Measurements from ENCODE around the gene ALDH16A1. TPM values are rescaled to one million over a fixed set of nuclear protein-coding genes. Genes with fewer than 3 reads are reported as not detected.

Gene ALDH16A1
- total RNA-seq, 1 experiment from 2014 or later, result 34.2 TPM

DNA sequence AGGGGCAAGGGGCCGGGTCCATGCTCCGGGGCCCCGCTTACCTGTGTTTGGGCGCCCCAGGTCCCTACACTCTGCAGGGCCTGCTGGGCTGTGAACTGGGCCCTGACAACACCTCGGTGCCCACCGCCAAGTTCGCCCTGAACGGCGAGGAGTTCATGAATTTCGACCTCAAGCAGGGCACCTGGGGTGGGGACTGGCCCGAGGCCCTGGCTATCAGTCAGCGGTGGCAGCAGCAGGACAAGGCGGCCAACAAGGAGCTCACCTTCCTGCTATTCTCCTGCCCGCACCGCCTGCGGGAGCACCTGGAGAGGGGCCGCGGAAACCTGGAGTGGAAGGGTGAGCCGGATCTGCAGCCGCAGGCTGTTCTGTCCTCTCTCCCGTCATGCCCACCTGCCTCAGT, 61.1 kb downstream of the ALDH16A1 start:
- ChIA-PET CTCF (interaction anchor here (0.6 to 0.7 kb wide), 3 partner anchors 55 to 162 kb away, joined by 3 read pairs; no protein-coding TSS in a partner anchor), POLR2A (no interaction called here)
- Mint-ChIP-seq H3K4me1 (ENCODE audit: insufficient read depth, unreplicated experiment) (peaks cover 6% of the 10 kb centered on the region), H3K9me3 (ENCODE audit: unreplicated experiment) (no peaks in the 10 kb centered on the region), H3K27ac (ENCODE audit: low read depth, unreplicated experiment) (no peak overlapping the region), H3K4me3 (ENCODE audit: unreplicated experiment) (no peak overlapping the region), H3K36me3 (ENCODE audit: insufficient read depth, unreplicated experiment) (no peaks in the 10 kb centered on the region), H3K27me3 (ENCODE audit: insufficient read depth, unreplicated experiment) (peaks cover 11% of the 10 kb centered on the region)
- intact Hi-C loops (cut with micrococcal nuclease), result no loop called here
- TF ChIP-seq CTCF (IDR thresholded peaks at IDR 0.05; ENCODE audit: unreplicated experiment), result no peak
- no TSS peak for BruUV-seq (replicated peaks)
- DNase-seq (ENCODE audit: unreplicated experiment), result no peak

DNA sequence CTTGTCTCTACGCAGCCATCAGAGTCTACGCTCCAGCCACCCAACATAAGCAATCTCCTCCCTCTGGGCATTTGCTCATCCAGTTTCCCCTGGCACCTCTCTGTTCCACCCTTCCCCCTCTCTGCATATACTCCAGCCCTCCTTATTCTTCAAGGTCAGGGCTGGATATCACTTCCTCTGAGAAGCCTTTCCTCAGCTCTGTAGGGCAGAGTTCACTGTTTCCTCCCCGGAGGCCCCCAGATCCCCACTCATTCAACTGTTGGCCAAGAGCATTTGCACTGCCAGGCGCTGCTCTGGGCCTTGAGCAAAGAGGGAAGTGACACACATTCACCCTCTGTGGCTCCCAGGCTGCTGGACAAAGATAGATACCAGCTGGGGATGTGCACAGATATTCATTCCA, 62.7 kb downstream of the ALDH16A1 start:
- H3K4me1 Mint-ChIP-seq (ENCODE audit: insufficient read depth, unreplicated experiment), result peaks cover 6% of the 10 kb centered on the region
- CTCF ChIA-PET, result interaction anchor here (0.6 to 1.6 kb wide), 2 partner anchors 31 to 33 kb away, joined by 3 to 7 read pairs; no protein-coding TSS in a partner anchor
- no peaks in the 10 kb centered on the region for H3K9me3 Mint-ChIP-seq (ENCODE audit: unreplicated experiment)
- no peak overlapping the region for H3K27ac Mint-ChIP-seq (ENCODE audit: low read depth, unreplicated experiment)
- H3K27me3 Mint-ChIP-seq (ENCODE audit: insufficient read depth, unreplicated experiment), result peaks cover 11% of the 10 kb centered on the region
- intact Hi-C loops (cut with micrococcal nuclease), result no loop called here
- no peak for TF ChIP-seq CTCF (IDR thresholded peaks at IDR 0.05; ENCODE audit: unreplicated experiment)
- H3K4me3 Mint-ChIP-seq (ENCODE audit: unreplicated experiment), result no peak overlapping the region
- no peaks in the 10 kb centered on the region for H3K36me3 Mint-ChIP-seq (ENCODE audit: insufficient read depth, unreplicated experiment)
- no TSS peak for BruUV-seq (replicated peaks)
- POLR2A ChIA-PET, result interaction anchor here (0.7 kb wide), 1 partner anchor 16 kb away, joined by 3 read pairs; no protein-coding TSS in a partner anchor
- no peak for DNase-seq (ENCODE audit: unreplicated experiment)

GRCh38 chr19:49518033-49518432, 65.0 kb downstream of the ALDH16A1 start:
- POLR2A ChIA-PET, result no interaction called here
- CTCF ChIA-PET, result interaction anchor here (0.7 to 1.2 kb wide), 2 partner anchors 15 to 50 kb away, joined by 3 to 5 read pairs; no protein-coding TSS in a partner anchor

More at GRCh38 chr19:49518033-49518432, 65.0 kb downstream of the ALDH16A1 start:
- DNase-seq (ENCODE audit: unreplicated experiment), result no peak
- H3K4me1 Mint-ChIP-seq (ENCODE audit: insufficient read depth, unreplicated experiment), result peaks cover 6% of the 10 kb centered on the region
- H3K36me3 Mint-ChIP-seq (ENCODE audit: insufficient read depth, unreplicated experiment), result no peaks in the 10 kb centered on the region
- H3K27ac Mint-ChIP-seq (ENCODE audit: low read depth, unreplicated experiment), result no peak overlapping the region
- no TSS peak for BruUV-seq (replicated peaks)
- intact Hi-C loops (cut with micrococcal nuclease), result no loop called here
- no peaks in the 10 kb centered on the region for H3K9me3 Mint-ChIP-seq (ENCODE audit: unreplicated experiment)
- TF ChIP-seq CTCF (IDR thresholded peaks at IDR 0.05; ENCODE audit: unreplicated experiment), result no peak
- H3K4me3 Mint-ChIP-seq (ENCODE audit: unreplicated experiment), result no peak overlapping the region
- H3K27me3 Mint-ChIP-seq (ENCODE audit: insufficient read depth, unreplicated experiment), result peaks cover 10% of the 10 kb centered on the region

Small RNAs within 50 kb of the gene (microRNA-seq; reads per million reads assigned to microRNA genes)
- gene MIR150, result 0.93 reads per million

Other genes starting within 250 kb of the ALDH16A1 start
- 0.39 TPM in 1 of 2 replicates, not detected in the other for gene SLC6A16, start 128.0 kb upstream of the ALDH16A1 start, total RNA-seq (2022)
- gene CD37, start 117.8 kb upstream of the ALDH16A1 start, total RNA-seq (2022), result not detected in 2 replicates
- gene TEAD2, start 90.8 kb upstream of the ALDH16A1 start, total RNA-seq (2022), result 3.5 and 6.2 TPM in 2 replicates
- 0.56 TPM in 1 of 2 replicates, not detected in the other for gene DKKL1, start 89.3 kb upstream of the ALDH16A1 start, total RNA-seq (2022)
- gene KASH5, start 65.0 kb upstream of the ALDH16A1 start, total RNA-seq (2022), result not detected in 2 replicates
- gene PTH2, start 29.8 kb upstream of the ALDH16A1 start, total RNA-seq (2022), result not detected in 2 replicates
- not detected in 2 replicates for gene GFY, start 27.8 kb upstream of the ALDH16A1 start, total RNA-seq (2022)
- not detected in 2 replicates for gene SLC17A7, start 11.7 kb upstream of the ALDH16A1 start, total RNA-seq (2022)
- gene PIH1D1, start 1.4 kb upstream of the ALDH16A1 start, total RNA-seq (2022), result 86.3 and 116 TPM in 2 replicates
- 1.5 and 3.6 TPM in 2 replicates for gene FLT3LG, start 21.0 kb downstream of the ALDH16A1 start, total RNA-seq (2022)
- gene RPL13A, start 34.4 kb downstream of the ALDH16A1 start, total RNA-seq (2022), result 3,716 and 3,819 TPM in 2 replicates
- 2,096 and 2,306 TPM in 2 replicates for gene RPS11, start 43.2 kb downstream of the ALDH16A1 start, total RNA-seq (2022)
- not detected in 2 replicates for gene FCGRT, start 59.4 kb downstream of the ALDH16A1 start, total RNA-seq (2022)
- gene RCN3, start 74.8 kb downstream of the ALDH16A1 start, total RNA-seq (2022), result not detected in 2 replicates
- gene NOSIP, start 127.3 kb downstream of the ALDH16A1 start, total RNA-seq (2022), result 54.4 and 57.9 TPM in 2 replicates
- gene PRRG2, start 128.1 kb downstream of the ALDH16A1 start, total RNA-seq (2022), result 3.9 and 4.7 TPM in 2 replicates
- 19.0 and 20.2 TPM in 2 replicates for gene PRR12, start 138.0 kb downstream of the ALDH16A1 start, total RNA-seq (2022)
- 37.6 and 56.5 TPM in 2 replicates for gene RRAS, start 186.9 kb downstream of the ALDH16A1 start, total RNA-seq (2022)
- gene SCAF1, start 189.0 kb downstream of the ALDH16A1 start, total RNA-seq (2022), result 81.3 and 101 TPM in 2 replicates
- gene IRF3, start 212.6 kb downstream of the ALDH16A1 start, total RNA-seq (2022), result 65.6 and 82.2 TPM in 2 replicates
- 29.4 and 36.0 TPM in 2 replicates for gene BCL2L12, start 212.7 kb downstream of the ALDH16A1 start, total RNA-seq (2022)
- 236 and 304 TPM in 2 replicates for gene PRMT1, start 224.0 kb downstream of the ALDH16A1 start, total RNA-seq (2022)
- gene ADM5, start 236.4 kb downstream of the ALDH16A1 start, total RNA-seq (2022), result 1.8 and 2.9 TPM in 2 replicates
- not detected in 2 replicates for gene CPT1C, start 237.9 kb downstream of the ALDH16A1 start, total RNA-seq (2022)